Testis (tissue), 2 donors: ENCODE measurements around the gene HNMT.

Experiments used
- POLR2A ChIP-seq: fragments of 450-650 bp; IDR thresholded peaks from one replicate; pipeline ENCODE4 v1.6.1; 2017; ENCODE audit warnings: antibody characterized with exemption, mild to moderate bottlenecking, moderate library complexity
- TF ChIP-seq, protein P1 (sequence below), 3 experiments: fragments of 450-650 bp in 2 of 3; fragments of 200-600 bp in 1 of 3; sonication (generic) in 1 of 3; IDR thresholded peaks; one replicate each; pipeline ENCODE4 v1.5.1; 2016 to 2019; ENCODE audit warnings: antibody characterized with exemption in 3 of 3, mild to moderate bottlenecking in 2 of 3, moderate library complexity in 1 of 3

DNA sequence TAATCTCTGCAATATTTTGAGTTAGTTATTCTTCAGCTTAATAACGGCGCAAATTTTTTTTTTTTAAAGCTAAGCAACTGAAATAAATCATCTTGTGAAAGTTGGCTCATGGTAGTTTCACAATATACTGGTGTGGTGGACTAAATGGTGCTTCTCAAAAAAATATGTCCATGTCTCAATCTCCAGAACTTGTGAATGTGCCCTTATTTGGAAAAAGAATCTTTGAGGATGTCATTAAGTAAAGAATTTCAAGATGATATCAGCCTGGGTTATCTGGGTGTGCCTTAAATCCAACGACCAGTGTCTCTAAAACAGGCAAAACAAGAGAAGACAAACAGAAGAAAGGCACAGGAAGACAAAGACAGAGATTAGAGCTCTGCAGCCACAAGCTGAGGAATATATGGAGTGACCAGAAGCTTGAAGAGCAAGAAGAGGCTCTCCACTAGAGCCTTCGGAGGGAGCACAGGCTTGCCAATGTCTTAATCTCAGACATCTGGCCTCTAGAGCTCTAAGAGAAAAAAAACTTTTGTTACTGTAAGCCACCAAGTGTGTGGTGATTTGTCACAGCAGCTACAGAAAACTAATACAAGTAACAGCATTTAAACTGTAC is 71.4 kb downstream of the HNMT start:
- TF ChIP-seq, protein P1, sequence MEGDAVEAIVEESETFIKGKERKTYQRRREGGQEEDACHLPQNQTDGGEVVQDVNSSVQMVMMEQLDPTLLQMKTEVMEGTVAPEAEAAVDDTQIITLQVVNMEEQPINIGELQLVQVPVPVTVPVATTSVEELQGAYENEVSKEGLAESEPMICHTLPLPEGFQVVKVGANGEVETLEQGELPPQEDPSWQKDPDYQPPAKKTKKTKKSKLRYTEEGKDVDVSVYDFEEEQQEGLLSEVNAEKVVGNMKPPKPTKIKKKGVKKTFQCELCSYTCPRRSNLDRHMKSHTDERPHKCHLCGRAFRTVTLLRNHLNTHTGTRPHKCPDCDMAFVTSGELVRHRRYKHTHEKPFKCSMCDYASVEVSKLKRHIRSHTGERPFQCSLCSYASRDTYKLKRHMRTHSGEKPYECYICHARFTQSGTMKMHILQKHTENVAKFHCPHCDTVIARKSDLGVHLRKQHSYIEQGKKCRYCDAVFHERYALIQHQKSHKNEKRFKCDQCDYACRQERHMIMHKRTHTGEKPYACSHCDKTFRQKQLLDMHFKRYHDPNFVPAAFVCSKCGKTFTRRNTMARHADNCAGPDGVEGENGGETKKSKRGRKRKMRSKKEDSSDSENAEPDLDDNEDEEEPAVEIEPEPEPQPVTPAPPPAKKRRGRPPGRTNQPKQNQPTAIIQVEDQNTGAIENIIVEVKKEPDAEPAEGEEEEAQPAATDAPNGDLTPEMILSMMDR (IDR thresholded peaks at IDR 0.05) = no peak
- no peak for TF ChIP-seq POLR2A
